Breast epithelium (tissue), 3 donors: ENCODE measurements around the gene CACNB2.

Experiments used
- CTCF ChIP-seq, 3 donors: fragments of 450-650 bp; IDR thresholded peaks; one replicate each; pipeline ENCODE4 v1.5.1; 2016 to 2017; ENCODE audit warnings: antibody characterized with exemption in 3 of 3, mild to moderate bottlenecking in 3 of 3, moderate library complexity in 3 of 3
- POLR2A ChIP-seq: fragments of 450-650 bp; IDR thresholded peaks from one replicate; pipeline ENCODE4 v1.6.1; 2016; ENCODE audit warnings: antibody characterized with exemption, mild to moderate bottlenecking, moderate library complexity
- POLR2AphosphoS5 ChIP-seq, 3 donors: sonication (generic); formaldehyde crosslinking; IDR thresholded peaks; one replicate each; pipeline ENCODE4 v1.6.1; 2017; ENCODE audit warnings: antibody characterized with exemption in 3 of 3

DNA sequence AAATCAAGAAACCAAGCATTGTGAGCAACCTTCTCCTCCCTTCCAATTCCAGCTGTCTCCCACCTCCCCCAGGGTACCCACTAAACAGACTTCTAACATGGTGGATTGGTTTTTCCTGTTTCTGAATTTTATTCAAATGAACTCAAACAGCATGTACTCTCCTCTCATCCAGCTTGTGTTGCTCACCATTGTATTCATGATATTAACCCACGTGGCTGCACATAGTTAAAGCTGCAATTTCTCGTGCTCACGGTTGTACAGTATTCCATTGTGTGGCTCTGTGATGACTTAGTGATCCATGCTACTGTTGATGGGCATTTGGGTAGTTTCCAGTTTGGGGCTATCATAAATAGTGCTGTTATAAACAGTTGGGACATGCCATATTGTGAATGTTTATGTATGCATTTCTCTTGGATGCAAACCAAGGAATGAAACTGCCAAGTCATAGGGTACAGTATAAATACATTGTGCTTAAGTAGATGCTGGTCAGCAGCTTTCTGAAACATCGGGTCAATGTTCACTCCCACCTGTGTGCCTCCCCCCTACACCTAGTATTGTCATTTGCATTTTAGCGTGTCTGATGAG, 124.3 kb downstream of the CACNB2 start:
- no peak for TF ChIP-seq CTCF (IDR thresholded peaks at IDR 0.05)
- TF ChIP-seq POLR2A = no peak
- TF ChIP-seq POLR2AphosphoS5 (IDR thresholded peaks at IDR 0.05) = no peak
